Mucosa of descending colon (tissue), 3 donors: Measurements from ENCODE around the gene PEAK3. TPM values are rescaled to one million over a fixed set of nuclear protein-coding genes. Genes with fewer than 3 reads are reported as not detected.
A peak's percentile ranks its signal among the peaks of the same experiment; 100 is the strongest.

Source experiments
- ATAC-seq: fragments of 200-7000 bp; cut with Tn5 transposase; one replicate; pipeline ENCODE4 v1.9.1; 2020; ENCODE audit warnings: mild to moderate bottlenecking, moderate library complexity
- DNase-seq, 3 donors: peaks; one replicate each; pipeline ENCODE4 v3.0.0-alpha.2; 2020
- H3K36me3 ChIP-seq: fragments of 200-600 bp; one replicate; pipeline ENCODE4 v1.8.0; 2021; ENCODE audit warnings: low read depth, mild to moderate bottlenecking
- H3K4me1 ChIP-seq: fragments of 200-600 bp; one replicate; pipeline ENCODE4 v1.8.0; 2021; ENCODE audit warnings: low read depth, mild to moderate bottlenecking
- H3K4me3 ChIP-seq: fragments of 200-600 bp; one replicate; pipeline ENCODE4 v1.8.0; 2021; ENCODE audit warnings: mild to moderate bottlenecking
- H3K9me3 ChIP-seq: fragments of 200-600 bp; one replicate; pipeline ENCODE4 v1.8.0; 2021; ENCODE audit warnings: mild to moderate bottlenecking
- intact Hi-C, 2 donors: fragments of 100-400 bp; cut with DNase I in 1 of 2; cut with micrococcal nuclease in 1 of 2; formaldehyde crosslinking; loops; one replicate each; pipeline versions ENCODE4 v1.11.0 to v1.11.1; 2022; cut with DNase I, micrococcal nuclease
- total RNA-seq, 3 donors: library from RNA; stranded (reverse); fragmentation: NEBNext Ultra II Directional in 2 of 3; extraction: Animal tissue kit (Norgen Biotek cat#: 25700) in 2 of 3; gene quantifications; one replicate each; pipeline versions ENCODE4 v1.2.1 to v1.2.4, GENCODE V29; 2021 to 2023
- TF ChIP-seq, protein P1 (sequence below): fragments of 200-600 bp; IDR thresholded peaks from one replicate; pipeline ENCODE4 v1.8.0; 2022; ENCODE audit warnings: antibody characterized with exemption, mild to moderate bottlenecking
- donor health status: DM: no; HTN: no; CAD: no; lungs with moderate emphysema.
- donor health status: DM: no; HTN: no; CAD: no.
- donor health status: DM: no; HTN: yes; CAD: no.

The PEAK3 gene
- total RNA-seq, 3 donors from 2014 or later = 0.29 to 1.4 (median 1.1) TPM

DNA sequence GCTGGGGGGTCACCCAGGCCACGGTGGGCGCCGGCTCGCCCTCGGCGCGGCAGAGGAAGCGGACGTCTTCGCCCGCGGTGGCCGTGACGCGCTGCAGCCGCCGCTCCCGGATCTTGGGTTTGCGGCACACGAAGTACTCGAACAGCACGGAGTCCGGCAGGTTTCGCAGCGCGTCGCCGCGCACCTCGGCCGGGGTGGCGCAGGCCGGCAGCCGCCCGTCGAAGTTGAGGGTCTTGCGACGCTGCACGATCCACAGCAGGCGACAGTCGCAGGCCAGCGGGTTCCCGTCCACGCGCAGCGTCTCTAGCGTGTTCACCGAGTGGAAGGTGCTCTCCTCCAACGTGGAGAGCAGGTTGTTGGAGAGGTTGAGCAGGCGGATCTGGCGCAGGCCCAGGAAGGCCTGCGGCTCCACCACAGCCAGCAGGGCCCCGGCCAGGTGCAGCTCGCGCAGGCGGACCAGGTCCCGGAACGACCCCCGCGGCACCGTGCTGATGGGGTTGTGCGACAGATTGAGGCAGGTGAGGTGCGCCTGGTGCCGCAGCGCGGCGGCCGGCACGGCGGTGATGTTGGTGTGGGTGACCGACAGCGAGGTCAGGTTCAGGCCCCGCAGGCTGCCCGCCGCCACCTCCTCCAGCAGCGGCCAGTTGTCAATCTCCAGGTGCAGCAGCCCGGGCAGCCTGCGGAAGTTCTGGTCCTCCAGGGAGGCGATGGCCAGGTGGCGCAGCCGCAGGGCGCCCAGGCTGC, 8.6 kb upstream of the PEAK3 start:
- TF ChIP-seq, protein P1, sequence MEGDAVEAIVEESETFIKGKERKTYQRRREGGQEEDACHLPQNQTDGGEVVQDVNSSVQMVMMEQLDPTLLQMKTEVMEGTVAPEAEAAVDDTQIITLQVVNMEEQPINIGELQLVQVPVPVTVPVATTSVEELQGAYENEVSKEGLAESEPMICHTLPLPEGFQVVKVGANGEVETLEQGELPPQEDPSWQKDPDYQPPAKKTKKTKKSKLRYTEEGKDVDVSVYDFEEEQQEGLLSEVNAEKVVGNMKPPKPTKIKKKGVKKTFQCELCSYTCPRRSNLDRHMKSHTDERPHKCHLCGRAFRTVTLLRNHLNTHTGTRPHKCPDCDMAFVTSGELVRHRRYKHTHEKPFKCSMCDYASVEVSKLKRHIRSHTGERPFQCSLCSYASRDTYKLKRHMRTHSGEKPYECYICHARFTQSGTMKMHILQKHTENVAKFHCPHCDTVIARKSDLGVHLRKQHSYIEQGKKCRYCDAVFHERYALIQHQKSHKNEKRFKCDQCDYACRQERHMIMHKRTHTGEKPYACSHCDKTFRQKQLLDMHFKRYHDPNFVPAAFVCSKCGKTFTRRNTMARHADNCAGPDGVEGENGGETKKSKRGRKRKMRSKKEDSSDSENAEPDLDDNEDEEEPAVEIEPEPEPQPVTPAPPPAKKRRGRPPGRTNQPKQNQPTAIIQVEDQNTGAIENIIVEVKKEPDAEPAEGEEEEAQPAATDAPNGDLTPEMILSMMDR = no peak
- Histone ChIP-seq H3K4me3 (no peak overlapping the region), H3K4me1 (peaks cover 21% of the 10 kb centered on the region), H3K9me3 (no peaks in the 10 kb centered on the region), H3K36me3 (no peaks in the 10 kb centered on the region)
- intact Hi-C loops = no loop called here
- DNase-seq (no peak), ATAC-seq (peak; percentile 40)

DNA sequence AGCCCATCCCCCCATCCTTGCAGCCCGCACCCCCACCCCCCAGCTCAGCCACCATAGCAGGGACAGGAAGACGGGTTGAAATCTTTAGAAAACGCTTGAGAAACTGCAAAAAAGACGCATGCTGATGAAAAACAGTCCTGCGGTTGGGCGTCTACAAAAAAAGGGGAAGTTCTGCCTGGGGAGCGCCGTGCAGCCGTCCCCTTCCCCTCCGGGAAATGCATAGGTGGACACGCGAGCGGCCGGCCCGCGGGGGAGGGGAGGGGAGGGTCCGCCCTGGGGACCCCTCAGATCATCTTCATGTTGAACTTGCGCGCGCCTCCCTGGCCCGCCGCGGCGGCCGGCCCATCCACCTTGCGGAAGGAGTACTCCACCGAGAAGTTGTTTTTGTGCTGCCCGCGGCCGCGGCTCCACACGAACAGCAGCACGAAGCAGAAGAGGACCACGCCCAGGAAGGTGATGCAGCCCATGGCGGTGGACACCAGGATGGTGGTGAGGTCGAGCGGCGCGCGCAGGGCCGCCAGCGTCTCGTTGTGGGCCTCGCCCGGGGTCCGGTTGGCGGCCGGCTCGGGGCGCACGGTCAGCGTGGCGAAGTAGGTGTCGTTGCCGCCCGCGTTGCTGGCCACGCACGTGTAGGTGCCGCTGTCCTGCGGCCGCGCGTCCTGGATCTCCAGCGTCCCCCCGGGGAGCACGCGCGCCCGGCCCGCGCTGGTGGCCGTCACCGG, 7.9 kb upstream of the PEAK3 start:
- TF ChIP-seq, protein P1 = no peak
- ATAC-seq = peak; percentile 69
- H3K36me3 ChIP-seq = no peaks in the 10 kb centered on the region
- DNase-seq = peak in 2 of 3 donors; percentile 35 to 57
- peak overlapping the region; percentile 9 for H3K4me3 ChIP-seq
- H3K9me3 ChIP-seq = no peaks in the 10 kb centered on the region
- intact Hi-C loops = no loop called here
- H3K4me1 ChIP-seq = peaks cover 21% of the 10 kb centered on the region

GRCh38 chr19:2288818-2289713, 7.1 kb upstream of the PEAK3 start:
- Histone ChIP-seq H3K4me1 (peaks cover 21% of the 10 kb centered on the region), H3K4me3 (no peak overlapping the region), H3K9me3 (no peaks in the 10 kb centered on the region), H3K36me3 (no peaks in the 10 kb centered on the region)
- ATAC-seq = peak; percentile 10
- TF ChIP-seq, protein P1 = no peak
- intact Hi-C loops = no loop called here
- no peak for DNase-seq

DNA sequence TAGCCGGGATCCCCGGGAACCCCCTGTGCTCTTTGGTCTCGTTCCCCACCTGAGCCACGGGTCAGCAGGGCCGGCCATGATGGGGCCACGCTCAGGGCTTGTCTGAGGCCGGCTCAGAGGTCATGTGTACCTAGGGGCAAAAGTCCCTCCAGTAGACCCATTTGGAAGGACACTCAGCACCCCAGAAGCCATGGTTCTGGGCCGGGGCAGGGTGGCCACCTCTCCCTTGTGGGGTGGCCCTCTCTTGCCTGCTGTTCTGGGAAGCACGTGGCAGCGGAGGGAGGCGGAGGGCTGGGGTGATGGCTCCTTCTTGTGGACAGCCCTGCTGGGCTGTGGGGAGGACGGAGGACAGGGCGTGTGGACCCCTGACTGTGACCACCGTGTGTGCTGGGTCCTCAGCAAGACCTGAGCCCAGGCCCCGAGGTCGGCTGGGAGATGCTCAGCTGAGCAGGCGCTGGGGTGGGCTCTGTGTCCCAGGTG, 6.4 kb upstream of the PEAK3 start:
- Histone ChIP-seq H3K4me1 (peaks cover 21% of the 10 kb centered on the region), H3K36me3 (no peaks in the 10 kb centered on the region), H3K9me3 (no peaks in the 10 kb centered on the region), H3K4me3 (no peak overlapping the region)
- intact Hi-C loops = no loop called here
- DNase-seq = no peak
- no peak for ATAC-seq
- TF ChIP-seq, protein P1 = no peak

DNA sequence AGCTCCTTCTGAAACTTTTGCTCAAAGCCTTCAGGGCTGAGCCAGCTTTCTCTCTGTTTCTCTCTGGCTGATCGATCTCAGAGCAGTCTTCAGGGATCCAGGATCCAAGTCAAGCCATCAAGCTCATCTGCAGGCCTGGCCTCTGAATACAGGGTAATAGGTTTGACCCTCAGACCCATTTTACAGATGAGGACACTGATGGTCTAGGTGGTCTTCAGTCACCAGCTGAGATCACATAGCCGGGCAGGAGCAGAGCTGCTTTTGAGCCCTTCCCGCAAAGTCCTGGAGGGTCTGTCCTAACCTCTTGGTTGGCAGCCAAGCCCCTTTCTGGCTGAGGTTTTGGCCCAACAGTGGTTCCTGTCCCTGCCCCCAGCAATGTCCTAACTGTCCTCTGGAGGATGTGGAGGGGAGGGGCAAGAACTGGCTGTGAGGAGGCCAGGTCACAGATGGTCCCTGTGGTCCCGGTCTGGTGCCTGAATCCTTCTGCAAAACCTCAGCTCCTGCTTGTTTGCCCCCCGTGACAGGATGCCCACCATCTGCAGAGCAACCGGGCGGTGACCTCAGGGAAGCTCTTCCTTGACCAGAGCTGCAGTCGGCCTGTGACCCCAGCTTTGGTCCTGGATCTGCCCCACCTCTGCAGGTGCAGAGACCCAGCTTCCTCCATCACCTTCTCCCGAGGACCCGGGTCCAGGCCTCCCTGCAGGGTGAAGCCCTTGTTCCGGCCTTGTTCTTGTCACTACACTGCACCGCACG, 5.8 kb upstream of the PEAK3 start:
- Histone ChIP-seq H3K4me3 (no peak overlapping the region), H3K4me1 (peaks cover 21% of the 10 kb centered on the region), H3K36me3 (no peaks in the 10 kb centered on the region), H3K9me3 (no peaks in the 10 kb centered on the region)
- DNase-seq (no peak), ATAC-seq (no peak)
- intact Hi-C loops = no loop called here
- TF ChIP-seq, protein P1 = no peak
